NCI-H82 (cell line): Measurements from ENCODE around the gene ARSD.
"Not testable (repeated sequence)": the region's sequence is repeated elsewhere in the genome, so short reads cannot be mapped to it uniquely, and the experiment has no call there.

Experiments used
- DNase-seq: peaks from one replicate; lab custom pipeline; 2025; lab: John Stamatoyannopoulos, UW

ARSD gene

GRCh38 chrX:2892816-2893215, 36.3 kb downstream of the ARSD start:
- DNase-seq: no peak

GRCh38 chrX:2890536-2891460, 38.3 kb downstream of the ARSD start:
- DNase-seq: not testable (repeated sequence)

- peak; percentile 41 for DNase-seq
These were observed 39.2 kb downstream of the ARSD start for GRCh38 chrX:2889706-2890490.

- no peak for DNase-seq
These were observed 40.0 kb downstream of the ARSD start for GRCh38 chrX:2889045-2889605.

GRCh38 chrX:2888309-2888708, 40.8 kb downstream of the ARSD start:
- DNase-seq: no peak

GRCh38 chrX:2883770-2884169, 45.4 kb downstream of the ARSD start:
- no peak for DNase-seq

GRCh38 chrX:2879670-2880069, 49.5 kb downstream of the ARSD start:
- no peak for DNase-seq

- no peak for DNase-seq
These were observed 50.6 kb downstream of the ARSD start for GRCh38 chrX:2878563-2878962.

GRCh38 chrX:2875798-2876399, 53.2 kb downstream of the ARSD start:
- DNase-seq: peak; percentile 18

GRCh38 chrX:2875136-2875481, 54.0 kb downstream of the ARSD start:
- no peak for DNase-seq

GRCh38 chrX:2874222-2875135, 54.7 kb downstream of the ARSD start:
- no peak for DNase-seq

GRCh38 chrX:2872671-2873277, 56.4 kb downstream of the ARSD start:
- DNase-seq: no peak

GRCh38 chrX:2871831-2872230, 57.3 kb downstream of the ARSD start:
- no peak for DNase-seq

GRCh38 chrX:2870650-2871049, 58.5 kb downstream of the ARSD start:
- no peak for DNase-seq

GRCh38 chrX:2867206-2867605, 61.9 kb downstream of the ARSD start:
- no peak for DNase-seq

- DNase-seq: no peak
These were observed 65.5 kb downstream of the ARSD start for GRCh38 chrX:2863646-2864045.

GRCh38 chrX:2862404-2862803, 66.7 kb downstream of the ARSD start:
- no peak for DNase-seq

- no peak for DNase-seq
These were observed 69.8 kb downstream of the ARSD start for GRCh38 chrX:2859197-2859797.

GRCh38 chrX:2857566-2857965, 71.6 kb downstream of the ARSD start:
- DNase-seq: no peak

GRCh38 chrX:2855761-2856160, 73.4 kb downstream of the ARSD start:
- DNase-seq: no peak

- no peak for DNase-seq
These were observed 74.2 kb downstream of the ARSD start for GRCh38 chrX:2854918-2855317.
